Left lobe of liver (tissue), 2 donors: ENCODE data around the gene CDC7. TPM values are rescaled to one million over a fixed set of nuclear protein-coding genes. Genes with fewer than 3 reads are reported as not detected.
A peak's percentile ranks its signal among the peaks of the same experiment; 100 is the strongest.

Experiments
- ATAC-seq: fragments of 200-7000 bp; cut with Tn5 transposase; one replicate; pipeline ENCODE4 v1.9.1; 2020; ENCODE audit warnings: mild to moderate bottlenecking, moderate library complexity
- DNase-seq: peaks from one replicate; pipeline ENCODE4 v3.0.0-alpha.2; 2020; ENCODE audit warnings: low spot score
- total RNA-seq: library from RNA; stranded (reverse); gene quantifications from one replicate; pipeline ENCODE4 v1.2.1, GENCODE V29; 2021
- donor health status: DM: no; HTN: no; CAD: no; lungs with moderate emphysema.
- donor health status: DM: no; HTN: yes; CAD: no.

CDC7 gene
- total RNA-seq, 1 donor from 2014 or later = 0.45 TPM

DNA sequence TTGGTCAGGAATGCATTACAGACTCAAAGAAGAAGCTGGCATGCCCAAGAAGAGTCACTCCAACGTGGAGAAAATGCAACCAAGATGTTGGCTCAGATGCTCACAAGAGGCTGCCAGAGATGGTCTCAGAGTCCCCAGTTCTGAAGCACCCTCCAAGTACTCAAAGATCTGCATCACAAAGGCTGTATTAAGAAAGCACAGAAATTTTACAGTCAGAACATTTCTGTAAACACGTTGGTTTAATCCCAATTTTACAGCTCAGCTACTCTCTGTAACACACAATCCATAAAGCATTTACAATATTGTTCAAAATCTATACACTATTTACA, 69.4 kb downstream of the CDC7 start:
- ATAC-seq (no peak), DNase-seq (no peak)

DNA sequence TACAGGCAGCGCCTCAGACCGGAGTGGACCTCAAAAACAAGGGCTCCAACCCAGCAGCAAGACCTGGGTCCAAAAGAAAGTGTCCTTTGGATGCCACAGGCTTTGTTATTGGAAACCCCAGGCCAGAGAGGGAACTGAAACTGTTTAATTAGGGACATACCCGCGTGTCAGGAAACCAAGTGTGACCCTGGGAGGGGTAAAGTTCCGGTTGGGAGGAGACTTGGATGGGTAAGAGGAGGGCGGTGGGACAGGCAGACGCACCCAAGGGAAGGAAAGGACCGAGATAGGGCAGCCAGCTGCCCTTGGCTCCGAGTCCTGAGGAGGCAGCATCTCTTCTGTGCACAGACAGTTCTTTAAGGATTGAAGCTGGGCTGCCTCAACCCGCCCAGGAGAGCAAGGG, 71.4 kb downstream of the CDC7 start:
- ATAC-seq = peak; percentile 64
- DNase-seq = no peak

Other genes with a start within 250 kb of the CDC7 start
- 0.35 TPM for gene HFM1, start 96.0 kb upstream of the CDC7 start, total RNA-seq